ENCODE data around the gene IQCM. TPM values are rescaled to one million over a fixed set of nuclear protein-coding genes. Genes with fewer than 3 reads are reported as not detected.

The IQCM gene
- total and polyA plus RNA-seq, 2 donors, result not detected

DNA sequence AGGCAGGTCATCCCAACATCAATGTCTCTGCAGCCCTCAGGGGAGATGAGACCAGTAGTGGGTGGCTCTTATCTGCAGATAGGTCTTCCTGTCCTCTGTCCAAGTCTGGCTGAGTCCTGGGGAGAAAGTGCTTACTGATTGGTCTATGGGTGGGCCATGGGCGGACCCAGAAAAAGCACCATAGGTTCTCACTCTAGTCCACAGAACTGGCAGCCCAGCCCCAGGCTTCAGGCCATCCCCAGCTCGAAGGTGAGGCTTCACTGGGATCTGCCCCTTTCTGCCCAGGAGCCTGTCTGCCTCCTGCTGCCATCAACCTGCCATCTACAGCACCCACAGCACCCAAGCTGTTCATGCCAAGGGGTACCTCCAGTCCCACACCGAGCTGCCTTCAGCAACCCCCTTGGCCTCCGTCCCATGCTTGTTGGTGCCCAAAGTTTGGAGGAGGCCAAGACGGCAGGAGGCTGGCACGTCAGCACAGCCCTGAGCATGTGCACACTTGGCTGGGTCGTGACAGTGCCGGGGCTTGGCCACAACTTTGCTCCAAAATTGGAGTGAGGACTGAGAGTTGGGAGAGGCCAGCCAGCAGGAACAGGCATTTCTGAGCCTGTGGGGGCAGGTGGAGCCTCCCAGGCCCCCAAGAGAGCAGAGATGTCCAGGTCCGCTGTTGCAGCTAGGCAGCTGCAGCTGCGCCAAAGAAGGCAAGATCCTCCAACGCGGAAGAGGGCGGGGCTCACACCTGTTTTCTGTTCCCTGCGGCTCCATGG lies 99.6 kb downstream of the IQCM start:
- 96% methylated on average over 14 of the region's 14 CpGs for WGBS
- no peak for DNase-seq (ENCODE audit: extremely low spot score)

DNA sequence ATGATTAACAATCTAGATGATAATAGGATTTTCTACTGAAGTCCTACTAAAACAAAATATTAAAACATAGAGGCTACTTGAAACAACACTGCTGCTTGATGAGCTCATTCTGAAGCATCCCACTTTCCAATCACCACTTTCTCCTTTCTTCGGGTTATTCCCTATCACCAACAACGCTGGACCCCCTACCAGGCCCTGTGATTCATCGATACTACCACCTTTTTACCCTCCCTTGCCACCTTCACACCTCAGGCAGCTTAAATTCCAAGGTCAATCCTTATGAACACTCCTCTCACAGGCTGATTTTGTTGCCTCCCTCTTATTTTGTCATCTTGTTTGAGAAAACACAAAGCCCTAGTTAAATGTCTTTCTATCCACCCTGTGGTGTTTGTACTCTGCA lies 102.6 kb downstream of the IQCM start:
- 78% methylated on average over 3 of the region's 3 CpGs for WGBS
- H3K4me1 ChIP-seq (ENCODE audit: insufficient read depth), result no peaks in the 10 kb centered on the region
- DNase-seq (ENCODE audit: extremely low spot score), result no peak
- H3K36me3 ChIP-seq (ENCODE audit: insufficient read depth), result no peaks in the 10 kb centered on the region
- no peak overlapping the region for H3K27ac ChIP-seq (ENCODE audit: low read depth)
- no peak overlapping the region for H3K4me3 ChIP-seq (ENCODE audit: low read depth, low read length)

More for the DNA sequence above, 99.6 kb downstream of the IQCM start:
- Histone ChIP-seq H3K27ac (ENCODE audit: low read depth) (no peak overlapping the region), H3K36me3 (ENCODE audit: insufficient read depth) (no peaks in the 10 kb centered on the region), H3K4me1 (ENCODE audit: insufficient read depth) (no peaks in the 10 kb centered on the region), H3K4me3 (ENCODE audit: low read depth, low read length) (no peak overlapping the region)

GRCh38 chr4:149711593-149712365 lies 103.9 kb downstream of the IQCM start:
- H3K4me3 ChIP-seq (ENCODE audit: low read depth, low read length), result no peak overlapping the region
- WGBS, result 55% methylated on average over 2 of the region's 2 CpGs
- H3K36me3 ChIP-seq (ENCODE audit: insufficient read depth), result no peaks in the 10 kb centered on the region
- H3K27ac ChIP-seq (ENCODE audit: low read depth), result no peak overlapping the region
- no peak for DNase-seq (ENCODE audit: extremely low spot score)
- no peaks in the 10 kb centered on the region for H3K4me1 ChIP-seq (ENCODE audit: insufficient read depth)

- no peak for DNase-seq (ENCODE audit: extremely low spot score)
- Histone ChIP-seq H3K4me3 (ENCODE audit: low read depth, low read length) (no peak overlapping the region), H3K27ac (ENCODE audit: low read depth) (no peak overlapping the region), H3K4me1 (ENCODE audit: insufficient read depth) (no peaks in the 10 kb centered on the region), H3K36me3 (ENCODE audit: insufficient read depth) (no peaks in the 10 kb centered on the region)
Measured at GRCh38 chr4:149709640-149710039, 106.0 kb downstream of the IQCM start.

DNA sequence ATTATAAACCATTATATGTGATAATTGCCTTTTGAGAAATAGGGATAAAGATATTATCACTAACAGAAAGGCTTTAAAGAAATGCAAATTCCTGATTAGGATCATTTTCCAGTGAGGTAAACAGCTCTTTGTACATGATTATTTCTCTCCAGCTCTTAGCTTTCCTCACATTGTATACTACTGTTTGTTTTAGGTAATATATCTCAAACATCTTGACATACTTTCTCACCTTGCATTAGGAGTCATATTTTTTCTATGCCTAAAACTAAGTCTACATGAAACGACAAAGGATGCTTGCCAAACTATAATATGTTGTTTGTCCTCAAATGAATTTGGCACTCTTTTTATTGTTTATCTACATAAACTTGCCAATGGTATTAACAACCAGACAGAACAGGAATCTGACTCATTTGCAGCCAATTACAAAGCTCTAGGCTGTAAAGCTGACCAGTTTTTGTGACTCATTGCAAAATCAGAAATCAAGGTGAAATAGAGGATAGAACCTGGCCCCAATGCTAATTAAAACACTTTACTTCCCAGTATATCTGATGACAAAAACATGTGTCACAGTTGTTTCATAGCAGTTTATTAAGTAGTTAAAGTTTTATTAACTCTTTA lies 107.0 kb downstream of the IQCM start:
- Histone ChIP-seq H3K4me3 (ENCODE audit: low read depth, low read length) (no peak overlapping the region), H3K4me1 (ENCODE audit: insufficient read depth) (no peaks in the 10 kb centered on the region), H3K36me3 (ENCODE audit: insufficient read depth) (no peaks in the 10 kb centered on the region), H3K27ac (ENCODE audit: low read depth) (no peak overlapping the region)
- WGBS, result 33% methylated on average over 1 of the region's 1 CpG
- DNase-seq (ENCODE audit: extremely low spot score), result no peak

DNA sequence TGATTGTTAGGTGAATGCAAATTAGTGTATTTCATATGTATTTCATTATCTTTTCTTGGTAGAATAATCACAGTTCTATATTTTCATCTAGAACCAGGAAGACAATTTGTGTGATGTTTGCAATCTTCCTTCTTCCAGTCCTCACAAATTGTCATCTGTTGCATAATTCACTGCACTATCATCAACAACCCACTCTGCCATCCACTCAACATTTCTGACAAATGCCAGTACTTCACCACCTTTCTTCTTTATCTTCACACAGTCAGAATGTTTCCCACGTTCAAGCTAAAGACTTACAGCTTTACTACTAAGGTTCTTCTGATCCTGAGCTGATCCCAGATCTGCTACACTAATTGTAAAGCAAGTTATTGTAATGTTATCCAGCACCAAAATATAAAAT lies 107.8 kb downstream of the IQCM start:
- DNase-seq (ENCODE audit: extremely low spot score), result no peak
- WGBS, result 27% methylated on average over 1 of the region's 1 CpG
- Histone ChIP-seq H3K4me1 (ENCODE audit: insufficient read depth) (no peaks in the 10 kb centered on the region), H3K4me3 (ENCODE audit: low read depth, low read length) (no peak overlapping the region), H3K27ac (ENCODE audit: low read depth) (no peak overlapping the region), H3K36me3 (ENCODE audit: insufficient read depth) (no peaks in the 10 kb centered on the region)

- Histone ChIP-seq H3K4me3 (ENCODE audit: low read depth, low read length) (no peak overlapping the region), H3K27ac (ENCODE audit: low read depth) (no peak overlapping the region), H3K36me3 (ENCODE audit: insufficient read depth) (no peaks in the 10 kb centered on the region), H3K4me1 (ENCODE audit: insufficient read depth) (no peaks in the 10 kb centered on the region)
- no peak for DNase-seq (ENCODE audit: extremely low spot score)
Measured at GRCh38 chr4:149706942-149707341, 108.7 kb downstream of the IQCM start.

GRCh38 chr4:149702414-149703293 lies 113.0 kb downstream of the IQCM start:
- no peaks in the 10 kb centered on the region for H3K36me3 ChIP-seq (ENCODE audit: insufficient read depth)
- DNase-seq (ENCODE audit: extremely low spot score), result no peak
- WGBS, result 93% methylated on average over 2 of the region's 2 CpGs
- H3K4me3 ChIP-seq (ENCODE audit: low read depth, low read length), result no peak overlapping the region
- no peaks in the 10 kb centered on the region for H3K4me1 ChIP-seq (ENCODE audit: insufficient read depth)
- no peak overlapping the region for H3K27ac ChIP-seq (ENCODE audit: low read depth)

- no peak overlapping the region for H3K4me3 ChIP-seq (ENCODE audit: low read depth, low read length)
- no peak overlapping the region for H3K27ac ChIP-seq (ENCODE audit: low read depth)
- no peak for DNase-seq (ENCODE audit: extremely low spot score)
- no peaks in the 10 kb centered on the region for H3K4me1 ChIP-seq (ENCODE audit: insufficient read depth)
- no peaks in the 10 kb centered on the region for H3K36me3 ChIP-seq (ENCODE audit: insufficient read depth)
- 93% methylated on average over 2 of the region's 2 CpGs for WGBS
Measured at GRCh38 chr4:149701435-149702156, 114.0 kb downstream of the IQCM start.

GRCh38 chr4:149700272-149700671 lies 115.4 kb downstream of the IQCM start:
- H3K4me1 ChIP-seq (ENCODE audit: insufficient read depth), result no peaks in the 10 kb centered on the region
- WGBS, result 93% methylated on average over 3 of the region's 3 CpGs
- no peak for DNase-seq (ENCODE audit: extremely low spot score)
- H3K4me3 ChIP-seq (ENCODE audit: low read depth, low read length), result no peak overlapping the region
- H3K27ac ChIP-seq (ENCODE audit: low read depth), result no peak overlapping the region
- H3K36me3 ChIP-seq (ENCODE audit: insufficient read depth), result no peaks in the 10 kb centered on the region

- 89% methylated on average over 2 of the region's 2 CpGs for WGBS
Measured at GRCh38 chr4:149699642-149700041, 116.0 kb downstream of the IQCM start.

GRCh38 chr4:149690726-149691125 lies 124.9 kb downstream of the IQCM start:
- Histone ChIP-seq H3K4me3 (ENCODE audit: low read depth, low read length) (no peak overlapping the region), H3K36me3 (ENCODE audit: insufficient read depth) (no peaks in the 10 kb centered on the region), H3K4me1 (ENCODE audit: insufficient read depth) (no peaks in the 10 kb centered on the region), H3K27ac (ENCODE audit: low read depth) (no peak overlapping the region)
- DNase-seq (ENCODE audit: extremely low spot score), result no peak
- WGBS, result 86% methylated on average over 3 of the region's 3 CpGs

More at GRCh38 chr4:149699642-149700041, 116.0 kb downstream of the IQCM start:
- no peak for DNase-seq (ENCODE audit: extremely low spot score)
- Histone ChIP-seq H3K27ac (ENCODE audit: low read depth) (no peak overlapping the region), H3K36me3 (ENCODE audit: insufficient read depth) (no peaks in the 10 kb centered on the region), H3K4me1 (ENCODE audit: insufficient read depth) (no peaks in the 10 kb centered on the region), H3K4me3 (ENCODE audit: low read depth, low read length) (no peak overlapping the region)

GRCh38 chr4:149684516-149684915 lies 131.1 kb downstream of the IQCM start:
- 63% methylated on average over 2 of the region's 2 CpGs for WGBS
- DNase-seq (ENCODE audit: extremely low spot score), result no peak
- Histone ChIP-seq H3K27ac (ENCODE audit: low read depth) (no peak overlapping the region), H3K4me1 (ENCODE audit: insufficient read depth) (no peaks in the 10 kb centered on the region), H3K36me3 (ENCODE audit: insufficient read depth) (no peaks in the 10 kb centered on the region), H3K4me3 (ENCODE audit: low read depth, low read length) (no peak overlapping the region)
